ENCODE results near the gene NFKBIA.
A peak's percentile ranks its signal among the peaks of the same experiment; 100 is the strongest.
"Not testable (repeated sequence)": the region's sequence is repeated elsewhere in the genome, so short reads cannot be mapped to it uniquely, and the experiment has no call there.

NFKBIA gene, protein sequence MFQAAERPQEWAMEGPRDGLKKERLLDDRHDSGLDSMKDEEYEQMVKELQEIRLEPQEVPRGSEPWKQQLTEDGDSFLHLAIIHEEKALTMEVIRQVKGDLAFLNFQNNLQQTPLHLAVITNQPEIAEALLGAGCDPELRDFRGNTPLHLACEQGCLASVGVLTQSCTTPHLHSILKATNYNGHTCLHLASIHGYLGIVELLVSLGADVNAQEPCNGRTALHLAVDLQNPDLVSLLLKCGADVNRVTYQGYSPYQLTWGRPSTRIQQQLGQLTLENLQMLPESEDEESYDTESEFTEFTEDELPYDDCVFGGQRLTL

DNA sequence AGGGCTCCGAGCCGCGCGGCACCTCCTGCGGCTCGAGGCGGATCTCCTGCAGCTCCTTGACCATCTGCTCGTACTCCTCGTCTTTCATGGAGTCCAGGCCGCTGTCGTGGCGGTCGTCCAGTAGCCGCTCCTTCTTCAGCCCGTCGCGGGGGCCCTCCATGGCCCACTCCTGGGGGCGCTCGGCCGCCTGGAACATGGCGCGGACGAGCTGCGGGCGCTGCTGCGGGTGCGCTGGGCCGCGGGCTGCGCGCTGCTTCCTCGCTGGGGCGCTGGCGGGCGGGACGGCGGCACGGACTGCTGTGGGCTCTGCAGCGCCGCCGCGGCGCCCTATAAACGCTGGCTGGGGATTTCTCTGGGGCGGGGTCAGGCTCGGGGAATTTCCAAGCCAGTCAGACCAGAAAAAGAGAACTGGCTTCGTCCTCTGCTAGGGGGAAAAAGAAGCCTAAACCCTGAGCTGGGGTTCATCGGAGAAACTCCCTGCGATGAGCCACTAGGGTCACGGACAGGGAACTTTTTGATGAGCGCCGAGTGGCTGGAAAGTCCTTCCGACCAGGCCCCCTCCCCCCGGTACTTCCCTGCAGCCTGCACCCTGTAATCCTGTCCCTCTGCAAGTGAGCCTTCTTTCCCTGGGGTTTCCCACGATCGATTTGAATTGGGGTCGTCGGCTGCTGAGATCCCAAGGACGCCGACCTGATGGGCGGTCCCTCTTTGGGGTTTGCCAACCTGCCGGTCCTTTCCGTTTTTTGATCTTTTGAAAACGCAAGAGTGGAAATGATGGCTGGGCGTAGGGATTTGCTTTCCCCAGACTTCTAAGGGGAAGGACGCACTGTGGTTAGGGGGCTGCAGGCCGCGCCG, at the start of gene NFKBIA:
Gene NFKBIA, minus strand, starts transcription at position 301 of the 855 bp plus-strand sequence. Its CDS starts 105 bp downstream, at position 196.
- peak; percentile 89 to 94 for DNase-seq (ENCODE audit: low read depth in 2 of 2)

DNA sequence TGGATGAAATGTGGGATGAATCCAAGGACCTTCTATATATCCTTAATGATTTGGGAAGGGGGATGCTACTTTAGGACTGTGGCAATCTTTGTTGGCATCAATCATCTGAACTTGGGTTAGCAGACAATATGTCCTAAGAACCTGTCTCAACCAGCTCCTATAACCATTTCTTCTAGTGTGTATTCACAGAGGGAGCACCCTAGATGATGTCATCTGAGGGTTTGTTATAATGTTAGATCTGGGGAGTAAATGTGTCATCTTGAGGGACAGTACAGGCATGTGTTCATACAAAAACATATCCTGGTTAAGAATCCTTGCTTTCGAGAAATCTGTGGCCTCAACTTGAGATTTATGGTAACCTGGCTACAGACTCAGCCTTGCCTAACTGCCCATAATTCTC, 41.9 kb upstream of the NFKBIA start:
- no peak for DNase-seq (ENCODE audit: low read depth in 2 of 2)

DNA sequence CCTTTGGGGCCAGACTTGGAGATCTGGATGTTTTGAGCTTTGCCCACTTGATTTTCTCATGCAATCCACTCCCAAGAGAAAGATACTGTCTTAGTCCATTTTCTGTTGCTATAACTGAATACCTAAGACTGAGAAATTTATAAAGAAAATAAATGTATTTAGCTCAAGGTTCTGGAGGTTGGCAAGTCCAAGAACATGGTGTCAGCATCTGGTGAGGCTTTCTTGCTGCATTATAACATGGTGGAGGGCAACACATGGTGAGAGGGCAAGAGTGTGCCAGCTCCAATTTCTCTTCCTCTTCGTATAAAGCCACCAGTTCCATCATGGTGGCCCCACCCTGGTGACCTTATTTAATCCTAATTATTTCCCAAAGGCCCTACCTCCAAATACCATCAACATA, 39.6 kb upstream of the NFKBIA start:
- DNase-seq (ENCODE audit: low read depth in 2 of 2), result no peak

GRCh38 chr14:35441160-35441559, 36.6 kb upstream of the NFKBIA start:
- DNase-seq (ENCODE audit: low read depth in 2 of 2), result no peak

DNA sequence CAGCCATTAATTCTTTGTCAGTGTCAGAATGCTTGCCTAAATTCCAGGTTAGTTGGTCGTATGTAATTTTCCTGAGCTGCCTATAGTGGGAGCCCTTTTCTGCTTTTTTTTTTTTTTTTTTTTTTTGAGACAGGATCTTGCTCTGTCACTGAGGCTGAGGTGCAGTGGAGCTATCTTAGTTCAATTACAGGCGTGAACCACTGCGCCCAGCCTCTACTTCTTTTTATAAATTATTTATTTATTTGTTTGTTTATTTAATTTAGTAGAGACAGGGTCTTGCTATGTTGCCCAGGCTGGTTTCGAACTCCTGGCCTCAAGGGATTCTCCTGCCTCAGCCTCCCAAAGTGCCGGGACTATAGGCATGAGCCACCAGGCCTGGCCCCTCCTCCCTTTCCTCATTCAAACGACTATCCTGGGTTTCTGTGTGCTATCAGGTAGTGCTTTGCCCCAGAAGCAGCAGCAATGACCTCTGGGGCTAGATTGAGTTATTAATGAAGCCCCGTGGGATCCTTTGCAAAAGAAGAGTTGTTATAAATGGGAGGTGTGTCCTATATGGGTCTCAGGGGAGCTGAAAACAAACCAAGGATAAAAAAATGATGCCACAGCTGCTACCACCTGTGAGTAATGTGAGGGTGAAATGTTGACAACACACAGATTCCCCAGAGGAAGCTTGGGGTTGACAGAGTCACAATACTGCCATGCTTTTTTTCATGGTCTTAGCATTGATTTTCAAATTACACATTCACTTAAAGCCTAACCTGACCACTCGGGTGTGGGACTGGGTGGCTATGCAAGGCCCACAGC, 34.6 kb upstream of the NFKBIA start:
- DNase-seq (ENCODE audit: low read depth in 2 of 2), result no peak

DNA sequence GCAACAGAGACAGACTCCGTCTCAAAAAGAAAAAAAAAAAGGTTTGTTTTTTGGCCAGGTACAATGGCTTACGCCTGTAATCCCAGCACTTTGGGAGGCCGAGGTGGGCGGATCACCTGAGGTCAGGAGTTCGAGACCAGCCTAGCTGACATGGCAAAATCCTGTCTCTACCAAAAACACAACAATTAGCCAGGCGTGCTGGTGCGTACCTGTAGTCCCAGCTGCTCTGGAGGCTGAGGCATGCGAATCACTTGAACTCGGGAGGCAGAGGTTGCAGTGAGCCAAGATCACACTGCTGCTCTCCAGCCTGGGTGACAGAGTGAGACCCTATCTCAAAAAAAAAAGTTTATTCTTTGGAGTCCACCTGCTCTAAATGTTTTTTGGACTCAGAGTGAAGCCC, 33.9 kb upstream of the NFKBIA start:
- DNase-seq (ENCODE audit: low read depth in 2 of 2), result not testable (repeated sequence)

- no peak for DNase-seq (ENCODE audit: low read depth in 2 of 2)
Measured at GRCh38 chr14:35435177-35435576, 30.6 kb upstream of the NFKBIA start.

- DNase-seq (ENCODE audit: low read depth in 2 of 2), result no peak
Measured at GRCh38 chr14:35433826-35434225, 29.3 kb upstream of the NFKBIA start.

DNA sequence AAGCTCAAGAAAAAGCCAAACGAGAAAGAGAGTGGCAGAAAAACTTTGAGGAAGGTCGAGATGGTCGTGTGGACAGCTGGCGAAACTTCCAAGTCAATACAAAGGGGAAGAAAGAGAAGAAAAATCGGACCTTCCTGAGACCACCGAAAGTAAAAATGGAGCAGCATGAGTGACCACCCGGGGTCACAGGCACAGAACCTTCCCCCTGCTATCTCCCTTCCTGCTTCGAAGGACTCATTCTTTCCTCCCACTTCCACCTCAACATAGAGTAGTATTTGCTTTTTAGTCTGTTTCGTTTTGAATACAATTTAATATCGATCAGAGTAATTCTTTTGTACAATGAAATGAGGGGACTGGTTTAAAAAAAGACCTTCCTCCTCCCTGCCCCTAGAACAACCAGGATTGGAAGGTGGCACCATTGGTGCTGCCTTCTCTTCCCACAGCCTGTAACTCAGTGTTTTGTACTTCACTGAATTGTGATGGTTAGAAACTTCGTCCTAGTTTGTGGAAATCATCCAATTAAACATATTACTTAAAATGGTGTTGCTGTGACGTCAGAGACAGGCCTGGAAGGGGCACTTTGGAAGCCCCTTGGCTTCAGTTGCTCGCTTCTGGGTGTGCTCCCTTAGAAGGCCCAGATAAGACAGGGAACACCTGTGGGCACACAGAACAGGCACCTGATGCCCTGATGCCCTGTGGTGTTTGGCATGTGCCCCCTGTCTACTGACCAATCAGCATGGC, 26.1 kb upstream of the NFKBIA start:
- DNase-seq (ENCODE audit: low read depth in 2 of 2), result no peak

DNA sequence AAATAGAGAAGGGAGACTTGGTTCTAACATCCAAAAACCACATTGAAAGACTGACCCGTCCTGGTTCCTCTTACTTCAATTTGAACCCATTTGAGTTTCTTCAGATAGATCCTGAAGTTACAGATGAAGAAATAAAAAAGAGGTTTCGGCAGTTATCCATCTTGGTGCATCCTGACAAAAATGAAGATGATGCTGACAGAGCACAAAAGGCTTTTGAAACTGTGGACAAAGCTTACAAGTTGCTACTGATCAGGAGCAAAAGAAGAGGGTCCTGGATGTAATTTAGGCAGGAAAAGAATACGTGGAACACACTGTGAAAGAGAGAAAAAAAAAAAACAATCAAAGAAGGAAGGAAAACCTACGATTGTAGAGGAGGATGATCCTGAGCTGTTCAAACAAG, 25.4 kb upstream of the NFKBIA start:
- DNase-seq (ENCODE audit: low read depth in 2 of 2), result no peak

GRCh38 chr14:35425850-35426249, 21.3 kb upstream of the NFKBIA start:
- no peak for DNase-seq (ENCODE audit: low read depth in 2 of 2)

GRCh38 chr14:35423621-35424020, 19.1 kb upstream of the NFKBIA start:
- DNase-seq (ENCODE audit: low read depth in 2 of 2), result no peak

DNA sequence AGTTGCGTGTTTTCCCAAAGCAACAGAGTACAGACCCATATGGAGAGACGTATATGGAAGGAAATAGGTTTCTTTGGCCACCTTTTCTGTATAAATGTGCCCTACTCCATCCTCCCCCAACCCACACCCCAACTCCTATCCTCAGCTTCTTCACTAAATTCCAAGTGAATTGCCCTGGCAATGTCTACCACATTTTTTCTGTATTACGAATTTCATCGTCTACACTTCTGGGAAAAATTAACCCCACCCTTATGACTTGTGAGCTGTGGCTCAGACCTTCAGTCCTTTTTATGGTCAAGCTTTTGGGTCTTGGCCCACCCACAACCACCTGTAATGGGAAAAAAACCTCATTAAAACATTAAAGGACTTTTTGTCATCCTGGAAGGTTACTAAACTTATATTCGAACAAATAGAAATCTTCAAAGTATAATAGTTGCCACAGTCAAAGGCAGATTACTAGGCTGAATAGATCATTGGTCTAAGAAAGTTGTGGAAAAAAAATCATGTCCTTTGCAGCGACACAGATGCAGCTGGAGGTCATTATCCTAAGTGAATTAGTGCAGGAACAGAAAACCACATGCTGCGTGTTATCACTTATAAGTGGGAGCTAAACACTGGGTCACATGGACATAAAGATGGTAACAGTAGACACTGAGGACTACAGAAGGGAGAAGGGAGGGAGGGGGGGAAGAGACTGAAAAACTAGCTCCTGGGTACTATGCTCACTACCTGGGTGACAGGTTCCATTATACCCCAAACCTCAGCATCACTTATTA, 15.7 kb upstream of the NFKBIA start:
- DNase-seq (ENCODE audit: low read depth in 2 of 2), result no peak

GRCh38 chr14:35419429-35419841, 14.9 kb upstream of the NFKBIA start:
- no peak for DNase-seq (ENCODE audit: low read depth in 2 of 2)

DNA sequence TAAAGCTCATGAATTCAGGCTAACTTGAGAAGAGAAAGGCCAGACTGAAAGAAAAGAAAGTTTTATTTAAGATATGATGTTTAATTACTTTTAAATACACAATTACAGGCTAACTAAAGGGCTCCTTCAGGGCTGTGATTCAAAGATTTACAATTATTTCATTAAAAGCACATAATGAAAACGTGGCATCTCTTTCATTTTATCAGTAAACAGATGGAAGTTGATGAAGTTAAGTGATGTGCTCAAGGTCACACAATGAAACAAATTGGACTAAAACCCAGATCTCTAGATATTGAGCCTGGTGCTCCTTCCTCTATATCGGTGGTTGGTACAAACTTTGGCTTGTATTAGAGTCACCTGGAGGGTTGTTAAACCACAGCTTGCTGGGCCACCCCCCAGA, 13.5 kb upstream of the NFKBIA start:
- DNase-seq (ENCODE audit: low read depth in 2 of 2), result no peak

DNA sequence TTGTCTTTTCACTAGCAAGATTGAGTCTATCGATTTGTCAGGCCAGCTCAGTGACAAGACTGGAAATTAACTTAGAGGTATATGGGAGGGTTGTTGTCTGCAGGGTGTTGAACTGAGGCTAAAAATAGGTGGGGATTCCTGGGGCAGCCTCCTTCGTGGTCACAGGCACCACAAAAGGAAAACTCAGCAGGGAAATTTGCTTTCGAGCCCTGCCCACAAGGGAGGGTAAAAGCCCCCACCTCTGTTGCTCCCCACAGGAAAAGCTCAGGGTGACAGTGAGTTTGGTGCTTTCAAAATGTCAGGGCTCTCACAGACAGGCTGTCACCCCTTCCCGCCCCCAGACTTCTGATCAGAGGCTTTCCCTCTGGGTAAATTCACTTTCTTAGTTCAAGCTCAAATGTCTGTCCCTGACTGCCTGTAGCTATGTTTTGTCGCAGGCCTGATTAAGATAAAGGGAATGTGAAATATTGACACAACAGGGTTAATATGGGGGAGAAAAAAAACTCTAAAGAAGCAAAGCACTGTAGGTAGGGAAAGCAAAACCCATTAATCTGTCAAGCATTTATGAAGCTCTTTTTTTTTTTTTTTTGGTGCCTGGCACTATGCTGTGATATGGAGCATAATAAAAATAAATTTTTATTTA, 11.7 kb upstream of the NFKBIA start:
- peak; percentile 75 for DNase-seq (ENCODE audit: low read depth in 2 of 2)

- no peak for DNase-seq (ENCODE audit: low read depth in 2 of 2)
Measured at GRCh38 chr14:35414365-35414764, 9.8 kb upstream of the NFKBIA start.

- no peak for DNase-seq (ENCODE audit: low read depth in 2 of 2)
Measured at GRCh38 chr14:35412272-35413056, 7.9 kb upstream of the NFKBIA start.

DNA sequence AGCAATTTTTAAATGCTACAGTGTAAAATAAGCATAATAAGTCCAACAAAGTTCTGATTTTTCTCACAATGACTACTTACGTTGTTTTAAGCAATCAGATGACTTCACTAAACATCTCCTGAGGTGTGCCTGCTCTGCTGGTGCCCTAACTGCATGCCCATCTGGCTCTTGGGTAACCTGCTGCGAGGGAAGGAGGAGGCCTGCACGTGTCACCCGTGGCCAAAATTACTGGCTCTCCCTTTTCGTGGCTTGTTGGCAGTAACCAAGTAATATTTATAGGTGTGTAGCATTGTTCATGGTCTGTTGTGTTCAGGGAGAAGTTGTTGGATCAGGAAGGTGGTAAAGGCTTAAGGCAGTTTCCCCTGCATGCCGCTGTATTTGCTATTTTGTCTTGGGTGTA, 6.3 kb upstream of the NFKBIA start:
- no peak for DNase-seq (ENCODE audit: low read depth in 2 of 2)
